GM06990 (cell line): Measurements from ENCODE around the gene SMIM32.

Experiments
- DNase-seq: peaks from one replicate; pipeline ENCODE4 v3.0.0-alpha.2; 2011; ENCODE audit not compliant: insufficient read length; ENCODE audit errors: extremely low read depth
- H3K27me3 ChIP-seq: replicated peaks from 2 replicates; pipeline ENCODE4 v1.6.0; 2011; ENCODE audit warnings: low read length; ENCODE audit not compliant: control insufficient read depth, insufficient read depth
- H3K36me3 ChIP-seq: 2 replicates; pipeline ENCODE4 v1.5.1; 2011; ENCODE audit warnings: low read length; ENCODE audit not compliant: control insufficient read depth, insufficient read depth
- H3K4me3 ChIP-seq: replicated peaks from 2 replicates; pipeline ENCODE4 v1.5.1; 2011; ENCODE audit warnings: low read depth, mild to moderate bottlenecking, control low read depth, low read length
- TF ChIP-seq, protein P1 (sequence below): IDR thresholded peaks from 2 replicates; pipeline ENCODE4 v1.5.1; 2011; ENCODE audit warnings: low read length, control low read depth, mild to moderate bottlenecking, inconsistent platforms; ENCODE audit not compliant: insufficient read depth, poor library complexity, severe bottlenecking

Gene SMIM32

DNA sequence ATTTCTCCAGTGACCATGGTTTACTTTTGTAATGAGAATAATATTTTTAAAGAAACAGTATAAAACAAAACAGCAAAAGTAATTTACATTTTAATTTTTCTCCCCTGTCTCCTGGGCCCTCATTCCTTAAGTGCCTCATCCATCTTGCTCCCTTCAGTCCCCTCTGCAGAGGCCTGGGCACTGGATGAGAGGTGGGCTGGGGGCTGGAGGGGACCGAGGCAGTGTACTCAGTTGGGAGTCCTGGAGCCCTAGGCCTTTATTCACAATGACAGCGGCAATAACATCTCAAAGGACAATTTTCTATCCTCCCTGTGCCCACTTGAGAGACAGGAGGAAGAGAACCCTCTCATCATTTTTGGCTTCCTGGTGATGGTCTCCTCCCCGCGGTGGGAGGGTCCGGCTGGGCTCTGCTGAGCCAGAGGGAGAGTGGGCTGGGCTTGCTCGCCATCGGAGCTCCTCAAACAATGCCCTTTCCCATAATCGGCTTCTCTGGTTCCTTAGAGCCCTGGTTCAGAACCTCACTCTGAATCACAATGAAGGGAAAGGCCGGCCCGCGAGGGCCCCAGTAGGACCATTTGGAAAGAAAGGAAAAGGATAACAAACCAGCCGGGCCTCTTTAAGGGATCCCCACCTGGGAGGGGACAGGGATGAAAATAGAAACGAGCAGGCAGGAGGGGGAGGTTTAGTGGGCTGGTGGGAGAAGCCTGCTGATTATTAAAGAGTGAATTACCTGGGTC lies 9.7 kb upstream of the SMIM32 start:
- H3K4me3 ChIP-seq, result no peak overlapping the region
- H3K36me3 ChIP-seq, result no peaks in the 10 kb centered on the region
- TF ChIP-seq, protein P1, sequence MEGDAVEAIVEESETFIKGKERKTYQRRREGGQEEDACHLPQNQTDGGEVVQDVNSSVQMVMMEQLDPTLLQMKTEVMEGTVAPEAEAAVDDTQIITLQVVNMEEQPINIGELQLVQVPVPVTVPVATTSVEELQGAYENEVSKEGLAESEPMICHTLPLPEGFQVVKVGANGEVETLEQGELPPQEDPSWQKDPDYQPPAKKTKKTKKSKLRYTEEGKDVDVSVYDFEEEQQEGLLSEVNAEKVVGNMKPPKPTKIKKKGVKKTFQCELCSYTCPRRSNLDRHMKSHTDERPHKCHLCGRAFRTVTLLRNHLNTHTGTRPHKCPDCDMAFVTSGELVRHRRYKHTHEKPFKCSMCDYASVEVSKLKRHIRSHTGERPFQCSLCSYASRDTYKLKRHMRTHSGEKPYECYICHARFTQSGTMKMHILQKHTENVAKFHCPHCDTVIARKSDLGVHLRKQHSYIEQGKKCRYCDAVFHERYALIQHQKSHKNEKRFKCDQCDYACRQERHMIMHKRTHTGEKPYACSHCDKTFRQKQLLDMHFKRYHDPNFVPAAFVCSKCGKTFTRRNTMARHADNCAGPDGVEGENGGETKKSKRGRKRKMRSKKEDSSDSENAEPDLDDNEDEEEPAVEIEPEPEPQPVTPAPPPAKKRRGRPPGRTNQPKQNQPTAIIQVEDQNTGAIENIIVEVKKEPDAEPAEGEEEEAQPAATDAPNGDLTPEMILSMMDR, result no peak
- DNase-seq, result no peak
- H3K27me3 ChIP-seq, result peaks cover 2% of the 10 kb centered on the region

DNA sequence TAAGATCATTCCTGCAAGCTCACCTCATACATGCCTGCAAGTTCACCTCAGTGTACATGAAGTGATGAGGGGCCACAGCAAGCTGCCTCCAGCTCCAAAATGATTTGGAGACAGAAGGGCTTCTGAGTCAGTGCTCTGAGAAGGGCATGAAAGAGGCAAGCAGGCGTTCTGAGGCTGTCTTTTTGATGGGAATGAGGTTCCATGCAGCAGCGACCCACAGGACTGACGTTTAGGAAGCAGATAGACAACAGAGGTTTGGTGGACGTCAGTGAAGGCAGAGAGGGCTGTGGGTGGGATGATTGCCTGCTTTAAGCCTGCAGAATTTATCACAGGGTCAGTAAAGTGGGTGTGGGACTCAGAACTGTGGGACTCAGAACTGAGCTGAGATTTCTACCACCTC lies 8.9 kb upstream of the SMIM32 start:
- H3K27me3 ChIP-seq, result peaks cover 2% of the 10 kb centered on the region
- TF ChIP-seq, protein P1, result no peak
- H3K36me3 ChIP-seq, result no peaks in the 10 kb centered on the region

DNA sequence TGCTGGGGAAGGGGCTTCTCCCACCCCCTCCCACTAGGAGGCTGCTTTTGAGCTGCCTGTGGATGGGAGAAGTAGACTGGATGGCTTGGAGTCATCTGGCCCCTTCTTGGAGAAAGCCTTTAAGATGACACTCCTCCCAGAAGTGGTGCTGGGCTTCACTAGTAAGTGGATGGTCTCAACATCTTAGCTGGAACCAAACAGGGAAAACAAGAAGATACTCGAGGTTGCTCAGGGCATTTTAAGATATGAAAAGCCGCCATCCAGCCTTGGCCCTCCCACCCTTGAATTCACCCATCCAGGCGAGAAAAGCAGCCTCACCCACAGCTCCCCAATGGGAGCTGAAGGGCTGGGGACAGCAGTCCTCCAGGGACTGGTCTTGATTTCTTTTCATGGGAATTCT lies 7.8 kb upstream of the SMIM32 start:
- TF ChIP-seq, protein P1, result no peak
- DNase-seq, result no peak
- Histone ChIP-seq H3K4me3 (no peak overlapping the region), H3K27me3 (peaks cover 2% of the 10 kb centered on the region), H3K36me3 (no peaks in the 10 kb centered on the region)

More for the DNA sequence above, 8.9 kb upstream of the SMIM32 start:
- DNase-seq, result no peak
- H3K4me3 ChIP-seq, result no peak overlapping the region

DNA sequence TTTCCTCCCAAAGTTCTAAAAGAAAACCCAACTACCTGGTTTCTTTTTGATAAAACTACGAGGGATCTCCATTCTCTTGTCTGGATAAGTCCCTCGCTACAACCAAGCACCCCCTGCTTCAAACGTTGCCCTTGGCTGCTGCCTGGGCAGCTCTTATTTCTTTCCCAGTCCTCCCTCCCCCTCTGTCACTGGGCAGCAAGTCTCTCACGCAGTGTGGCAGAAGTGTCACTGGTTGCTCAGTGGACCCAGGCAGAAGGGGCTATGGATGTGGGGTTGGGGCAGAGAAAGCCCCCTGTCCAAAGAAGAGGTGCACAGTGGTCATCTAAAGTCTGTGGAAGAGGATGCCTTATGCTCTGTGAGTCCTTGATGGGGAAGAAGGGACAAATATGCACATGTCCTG lies 7.2 kb upstream of the SMIM32 start:
- no peak for DNase-seq
- TF ChIP-seq, protein P1, result no peak
- Histone ChIP-seq H3K36me3 (no peaks in the 10 kb centered on the region), H3K27me3 (peaks cover 2% of the 10 kb centered on the region), H3K4me3 (no peak overlapping the region)

DNA sequence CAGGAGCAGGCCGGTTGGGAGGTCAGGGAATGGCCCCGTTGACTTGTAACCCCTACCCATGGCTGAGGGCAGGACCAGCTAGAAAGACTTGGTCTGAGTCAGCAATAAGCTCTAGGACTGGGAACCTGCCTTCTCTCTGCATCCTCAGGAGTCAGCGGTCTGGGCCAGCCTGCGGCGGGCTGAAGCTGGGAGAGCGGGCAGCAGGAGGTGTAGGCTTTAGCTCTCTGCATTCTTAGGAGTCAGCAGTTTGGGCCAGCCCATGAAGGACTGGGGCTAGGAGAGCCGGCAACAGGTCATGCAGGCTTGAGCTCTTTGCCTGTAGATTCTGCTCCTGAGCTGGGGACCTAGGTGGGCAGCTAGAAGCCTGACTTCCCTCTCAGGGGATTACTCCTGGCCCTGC lies 6.4 kb upstream of the SMIM32 start:
- no peak overlapping the region for H3K4me3 ChIP-seq
- no peaks in the 10 kb centered on the region for H3K36me3 ChIP-seq
- DNase-seq, result no peak
- peaks cover 2% of the 10 kb centered on the region for H3K27me3 ChIP-seq
- TF ChIP-seq, protein P1, result no peak
